Measurements from ENCODE around the gene STAT4. TPM values are rescaled to one million over a fixed set of nuclear protein-coding genes. Genes with fewer than 3 reads are reported as not detected.

Gene STAT4
- total and polyA plus RNA-seq, 2 donors from 2014 or later: 1.2 to 8.5 TPM

- no peak for TF ChIP-seq CTCF (IDR thresholded peaks at IDR 0.05; ENCODE audit: borderline replicate concordance, extremely low read depth, insufficient read depth)
- Histone ChIP-seq H3K36me3 (ENCODE audit: control insufficient read depth in 2 of 3, insufficient read depth in 3 of 3, low read length in 3 of 3) (peaks cover 21 to 71% (median 56%) of the 10 kb centered on the region in 3 donors), H3K9me3 (ENCODE audit: control insufficient read depth in 2 of 3, insufficient read depth in 1 of 3, low read length in 3 of 3) (no peaks in the 10 kb centered on the region), H3K4me3 (ENCODE audit: low read length in 3 of 3) (no peak overlapping the region), H3K9ac (ENCODE audit: low read length in 3 of 3) (no peak overlapping the region), H3K27ac (ENCODE audit: low read depth in 2 of 2, low read length in 2 of 2) (no peak overlapping the region), H3K4me1 (ENCODE audit: control insufficient read depth in 2 of 3, insufficient read depth in 2 of 3, low read depth in 1 of 3, low read length in 3 of 3) (no peaks in the 10 kb centered on the region), H3K27me3 (ENCODE audit: control insufficient read depth, insufficient read depth, low read length) (no peaks in the 10 kb centered on the region)
- no peak for DNase-seq
- FAIRE-seq: no peak
- intact Hi-C loops (cut with DNase I): no loop called here
These were observed 157.5 kb downstream of the STAT4 start for GRCh38 chr2:190993292-190993643.

GRCh38 chr2:190990132-190990531, 160.7 kb downstream of the STAT4 start:
- peak in 2 of 5 donors; percentile 14 to 17 for DNase-seq
- TF ChIP-seq CTCF (IDR thresholded peaks at IDR 0.05; ENCODE audit: borderline replicate concordance, extremely low read depth, insufficient read depth): no peak
- Histone ChIP-seq H3K27ac (ENCODE audit: low read depth in 2 of 2, low read length in 2 of 2) (no peak overlapping the region), H3K4me1 (ENCODE audit: control insufficient read depth in 2 of 3, insufficient read depth in 2 of 3, low read depth in 1 of 3, low read length in 3 of 3) (no peaks in the 10 kb centered on the region), H3K9me3 (ENCODE audit: control insufficient read depth in 2 of 3, insufficient read depth in 1 of 3, low read length in 3 of 3) (no peaks in the 10 kb centered on the region), H3K36me3 (ENCODE audit: control insufficient read depth in 2 of 3, insufficient read depth in 3 of 3, low read length in 3 of 3) (peaks cover 4 to 74% (median 53%) of the 10 kb centered on the region in 3 donors), H3K4me3 (ENCODE audit: low read length in 3 of 3) (no peak overlapping the region), H3K27me3 (ENCODE audit: control insufficient read depth, insufficient read depth, low read length) (no peaks in the 10 kb centered on the region), H3K9ac (ENCODE audit: low read length in 3 of 3) (no peak overlapping the region)
- intact Hi-C loops (cut with DNase I): no loop called here
- FAIRE-seq: no peak

- no peak for TF ChIP-seq CTCF (IDR thresholded peaks at IDR 0.05; ENCODE audit: borderline replicate concordance, extremely low read depth, insufficient read depth)
- Histone ChIP-seq H3K27me3 (ENCODE audit: control insufficient read depth, insufficient read depth, low read length) (no peaks in the 10 kb centered on the region), H3K36me3 (ENCODE audit: control insufficient read depth in 2 of 3, insufficient read depth in 3 of 3, low read length in 3 of 3) (peaks cover 3 to 77% (median 56%) of the 10 kb centered on the region in 3 donors), H3K9me3 (ENCODE audit: control insufficient read depth in 2 of 3, insufficient read depth in 1 of 3, low read length in 3 of 3) (no peaks in the 10 kb centered on the region), H3K27ac (ENCODE audit: low read depth in 2 of 2, low read length in 2 of 2) (no peak overlapping the region), H3K9ac (ENCODE audit: low read length in 3 of 3) (no peak overlapping the region), H3K4me3 (ENCODE audit: low read length in 3 of 3) (no peak overlapping the region), H3K4me1 (ENCODE audit: control insufficient read depth in 2 of 3, insufficient read depth in 2 of 3, low read depth in 1 of 3, low read length in 3 of 3) (no peaks in the 10 kb centered on the region)
- FAIRE-seq: no peak
- intact Hi-C loops (cut with DNase I): no loop called here
- no peak for DNase-seq
These were observed 161.9 kb downstream of the STAT4 start for GRCh38 chr2:190988910-190989309.

DNA sequence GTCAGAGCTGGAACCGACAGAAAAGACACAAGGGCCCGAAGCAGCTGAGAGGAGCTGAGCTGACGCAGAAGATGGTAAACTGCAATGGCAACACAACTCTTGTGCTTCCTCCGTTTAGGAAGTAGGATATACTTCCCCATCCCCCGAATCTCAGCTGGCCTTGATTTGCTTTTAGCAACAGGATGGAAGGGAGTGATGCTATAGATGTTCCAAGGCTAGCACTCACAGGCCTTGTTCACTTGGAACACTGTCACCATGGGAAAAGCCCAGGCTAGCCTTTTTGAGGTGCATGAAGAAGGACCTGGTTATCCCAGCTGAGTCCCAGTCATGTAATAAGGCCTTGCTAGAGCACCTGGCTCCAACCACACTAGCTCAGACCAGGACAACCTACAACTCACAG, 162.9 kb downstream of the STAT4 start:
- FAIRE-seq: no peak
- H3K9me3 ChIP-seq (ENCODE audit: control insufficient read depth in 2 of 3, insufficient read depth in 1 of 3, low read length in 3 of 3): no peaks in the 10 kb centered on the region
- H3K9ac ChIP-seq (ENCODE audit: low read length in 3 of 3): no peak overlapping the region
- DNase-seq: no peak
- no peak overlapping the region for H3K27ac ChIP-seq (ENCODE audit: low read depth in 2 of 2, low read length in 2 of 2)
- no peak for TF ChIP-seq CTCF (IDR thresholded peaks at IDR 0.05; ENCODE audit: borderline replicate concordance, extremely low read depth, insufficient read depth)
- H3K27me3 ChIP-seq (ENCODE audit: control insufficient read depth, insufficient read depth, low read length): no peaks in the 10 kb centered on the region
- no peak overlapping the region for H3K4me3 ChIP-seq (ENCODE audit: low read length in 3 of 3)
- intact Hi-C loops (cut with DNase I): no loop called here
- H3K4me1 ChIP-seq (ENCODE audit: control insufficient read depth in 2 of 3, insufficient read depth in 2 of 3, low read depth in 1 of 3, low read length in 3 of 3): no peaks in the 10 kb centered on the region
- H3K36me3 ChIP-seq (ENCODE audit: control insufficient read depth in 2 of 3, insufficient read depth in 3 of 3, low read length in 3 of 3): peaks cover 6 to 78% (median 53%) of the 10 kb centered on the region in 3 donors

All from kidney (tissue), 14 donors.